Activated CD4-positive, alpha-beta memory T cell treated with anti-CD3 and anti-CD28 coated beads, Interleukin-2, amount 10 ng/mL, durations not matched to agents 7 days and 5 days (primary cell): ENCODE data around the gene ZNF425. TPM values are rescaled to one million over a fixed set of nuclear protein-coding genes. Genes with fewer than 3 reads are reported as not detected.

Experiments
- CTCF ChIA-PET: fragments of 350-600 bp; sonication (Branson Sonifier 250); formaldehyde crosslinking; loops from one replicate; lab custom pipeline; 2021; ENCODE audit warnings: antibody characterized with exemption, inconsistent platforms; lab: Charles Lee
- POLR2A ChIA-PET: fragments of 350-600 bp; sonication (Branson Sonifier 250); formaldehyde crosslinking; loops from one replicate; lab custom pipeline; 2021; ENCODE audit warnings: antibody characterized with exemption; lab: Charles Lee
- DNase-seq: peaks from one replicate; pipeline ENCODE4 v3.0.0-alpha.2; 2020
- H3K27ac Mint-ChIP-seq: one replicate; pipeline ENCODE4 v1.8.0; 2021; ENCODE audit warnings: mild to moderate bottlenecking, mixed read lengths
- H3K27me3 Mint-ChIP-seq: one replicate; pipeline ENCODE4 v1.8.0; 2021; ENCODE audit warnings: mixed read lengths
- H3K36me3 Mint-ChIP-seq: one replicate; pipeline ENCODE4 v1.8.0; 2021; ENCODE audit warnings: low read depth, mixed read lengths
- H3K4me1 Mint-ChIP-seq: one replicate; pipeline ENCODE4 v1.8.0; 2021; ENCODE audit warnings: mixed read lengths
- H3K4me3 Mint-ChIP-seq: one replicate; pipeline ENCODE4 v1.8.0; 2021; ENCODE audit warnings: mild to moderate bottlenecking, mixed read lengths
- H3K9me3 Mint-ChIP-seq: one replicate; pipeline ENCODE4 v1.8.0; 2021; ENCODE audit warnings: mixed read lengths
- total RNA-seq, 2 experiments: library from RNA; stranded (reverse); gene quantifications; one replicate each; pipeline ENCODE4 v1.2.3, GENCODE V29; 2021

The ZNF425 gene, protein sequence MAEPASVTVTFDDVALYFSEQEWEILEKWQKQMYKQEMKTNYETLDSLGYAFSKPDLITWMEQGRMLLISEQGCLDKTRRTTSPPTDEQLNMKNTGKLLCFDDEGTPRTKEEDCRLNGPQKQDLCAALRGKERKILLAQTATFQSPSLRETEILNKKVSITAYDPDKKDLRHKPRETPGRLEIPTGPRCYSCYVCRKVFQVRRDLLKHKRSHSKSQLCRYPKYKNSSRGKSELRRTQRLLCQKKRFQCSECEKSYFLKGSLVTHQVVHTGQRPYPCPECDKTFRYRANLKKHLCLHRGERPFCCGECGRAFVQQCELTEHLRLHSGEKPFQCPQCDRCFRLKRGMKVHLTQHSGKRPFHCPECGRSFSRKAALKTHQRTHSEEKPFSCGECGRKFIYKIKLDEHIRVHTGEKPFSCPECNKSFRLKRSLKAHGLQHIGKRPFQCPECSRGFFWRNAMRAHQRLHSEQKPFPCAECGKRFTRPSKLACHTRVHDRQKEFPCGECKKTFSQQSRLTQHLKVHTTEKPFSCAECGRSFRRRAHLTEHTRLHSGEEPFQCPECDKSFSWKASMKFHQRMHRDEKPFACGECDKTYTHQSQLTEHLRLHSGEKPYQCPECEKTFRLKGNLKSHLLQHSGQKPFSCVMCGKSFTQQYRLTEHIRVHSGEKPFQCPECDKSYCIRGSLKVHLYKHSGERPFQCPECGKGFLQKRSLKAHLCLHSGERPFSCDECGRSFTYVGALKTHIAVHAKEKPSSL
- 1 to 10 TPM; 1.1 TPM for total RNA-seq

DNA sequence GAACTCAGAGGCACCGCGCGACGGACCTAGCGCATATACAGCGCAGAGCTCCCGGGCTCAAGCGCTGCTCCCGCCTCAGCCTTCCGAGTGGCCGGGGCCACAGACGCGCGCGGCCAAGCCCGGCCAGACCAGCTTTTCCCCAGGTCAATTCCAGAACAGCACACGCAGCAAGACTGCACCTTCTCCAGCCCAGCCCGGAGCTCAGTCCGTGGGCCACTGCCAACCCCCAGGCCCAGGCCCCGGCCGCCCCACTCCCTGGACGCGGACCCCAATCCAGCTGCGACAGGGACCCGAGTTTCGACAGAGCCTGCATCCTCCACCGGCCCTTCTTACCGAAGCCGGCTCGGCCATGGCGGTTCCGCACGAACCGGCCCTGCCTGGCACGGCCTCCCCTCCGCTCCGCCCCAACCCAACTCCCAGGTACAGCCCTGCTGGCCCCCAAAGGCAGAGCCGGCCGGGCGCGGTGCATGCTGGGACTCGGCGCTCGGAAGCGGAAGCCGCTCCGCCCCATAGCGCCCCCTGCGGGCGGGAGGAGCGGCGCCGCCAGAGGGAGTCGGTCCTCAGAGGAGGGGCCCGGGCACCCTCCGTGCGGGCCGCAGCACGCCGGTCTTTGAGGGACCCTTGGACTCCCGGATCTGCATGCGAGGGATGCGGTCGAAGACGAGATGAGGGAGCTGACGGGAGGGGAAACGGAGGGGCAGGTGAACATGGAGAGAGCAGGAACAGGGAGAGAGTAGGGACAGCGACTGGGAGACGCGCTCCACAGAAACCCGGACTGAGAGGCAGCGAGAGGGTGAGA lies at the start of gene ZNF425:
TSS of gene ZNF425 (minus strand) at position 462 of the 799 bp plus-strand sequence. CDS start at position 351, 111 bp downstream.
- Mint-ChIP-seq H3K9me3 (peaks cover 7% of the 10 kb centered on the region), H3K4me1 (peaks cover 24% of the 10 kb centered on the region), H3K4me3 (peak within 1 kb of the TSS; percentile 100), H3K36me3 (peaks cover 35% of the 10 kb centered on the region), H3K27ac (peak within 1 kb of the TSS; percentile 99), H3K27me3 (no peaks in the 10 kb centered on the region)
- ChIA-PET CTCF (interaction anchor here (0.5 to 4.1 kb wide), 23 partner anchors 9 to 334 kb away, joined by 3 to 49 read pairs (median 3); partner anchors contain the start of genes ZNF282, ZNF398 and ZNF786), POLR2A (interaction anchor here (0.6 to 4.8 kb wide), 28 partner anchors 10 to 428 kb away, joined by 3 to 83 read pairs (median 4); partner anchors contain the start of genes CUL1, PDIA4, ZNF282 and ZNF398)
- peak; percentile 94 for DNase-seq

DNA sequence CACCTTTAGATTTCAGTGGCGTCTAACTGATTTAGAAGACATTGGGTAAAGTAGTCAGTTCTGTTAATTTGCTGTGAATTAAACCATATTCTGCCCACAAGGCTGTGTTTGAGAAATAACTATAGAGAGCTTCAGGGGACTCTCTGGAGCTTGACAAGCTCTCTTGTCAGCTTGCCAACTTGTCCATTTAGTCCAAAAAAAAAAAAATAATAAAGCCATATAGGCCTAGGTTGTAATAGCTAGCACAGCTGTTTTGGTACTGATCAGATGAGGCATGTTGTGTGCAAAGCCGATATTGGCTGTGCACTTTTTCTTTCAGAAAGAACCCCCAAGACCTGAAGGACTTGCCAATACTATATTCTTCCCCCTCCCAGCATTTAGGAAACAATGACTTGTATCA lies 49.0 kb upstream of the ZNF425 start:
- Mint-ChIP-seq H3K4me1 (peaks cover 5% of the 10 kb centered on the region), H3K27ac (no peak overlapping the region), H3K4me3 (no peak overlapping the region), H3K9me3 (no peaks in the 10 kb centered on the region), H3K36me3 (peaks cover 45% of the 10 kb centered on the region), H3K27me3 (no peaks in the 10 kb centered on the region)
- DNase-seq = no peak
- POLR2A ChIA-PET = no interaction called here
- CTCF ChIA-PET = no interaction called here

DNA sequence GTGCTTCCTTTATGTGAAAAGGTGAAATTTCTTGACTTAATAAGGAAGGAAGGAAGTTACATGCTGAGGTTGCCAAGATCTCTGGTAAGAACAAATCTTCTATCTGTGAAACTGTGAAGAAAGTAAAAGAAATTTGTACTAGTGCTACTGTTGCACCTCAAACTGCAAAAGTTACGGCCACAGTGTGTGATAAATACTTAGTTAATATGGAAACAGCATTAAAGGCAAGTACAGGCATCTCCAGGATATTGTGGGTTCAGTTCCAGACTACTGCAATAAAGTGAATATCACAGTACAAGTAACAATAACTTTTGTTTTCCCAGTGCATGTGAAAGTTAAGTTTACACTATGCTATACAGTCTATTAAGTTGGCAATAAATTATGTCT lies 46.4 kb upstream of the ZNF425 start:
- H3K36me3 Mint-ChIP-seq = peaks cover 36% of the 10 kb centered on the region
- no peak overlapping the region for H3K4me3 Mint-ChIP-seq
- no peak overlapping the region for H3K27ac Mint-ChIP-seq
- ChIA-PET CTCF (no interaction called here), POLR2A (no interaction called here)
- no peaks in the 10 kb centered on the region for H3K9me3 Mint-ChIP-seq
- H3K27me3 Mint-ChIP-seq = no peaks in the 10 kb centered on the region
- H3K4me1 Mint-ChIP-seq = peaks cover 5% of the 10 kb centered on the region
- no peak for DNase-seq

DNA sequence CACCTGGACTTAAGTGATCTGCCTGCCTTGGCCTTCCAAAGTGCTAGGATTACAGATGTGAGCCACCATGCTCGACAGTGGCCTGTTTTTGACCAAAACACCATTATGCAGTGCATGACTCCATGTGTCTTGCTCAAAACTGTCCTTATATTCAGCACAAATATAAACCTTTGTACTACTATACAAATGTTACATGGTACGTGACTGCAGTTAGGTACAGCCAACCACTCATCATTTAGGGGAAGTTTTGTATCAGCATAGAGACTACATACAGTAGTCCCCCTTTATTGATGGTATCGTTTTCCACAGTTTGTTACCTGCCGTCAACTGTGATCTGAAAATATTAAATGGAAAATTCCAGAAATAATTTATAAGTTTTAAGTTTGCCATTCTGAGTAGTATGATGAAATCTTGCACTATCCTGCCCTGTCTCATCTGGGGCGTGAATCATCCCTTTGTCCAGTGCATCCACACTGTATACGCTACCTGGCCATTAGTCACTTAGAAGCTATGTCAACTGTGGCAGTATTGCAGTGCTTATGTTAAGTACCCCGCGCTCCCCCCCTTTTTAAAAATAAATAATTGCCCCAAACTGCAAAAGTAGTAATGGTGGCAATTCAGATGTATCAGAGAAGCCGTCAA lies 45.9 kb upstream of the ZNF425 start:
- Mint-ChIP-seq H3K9me3 (no peaks in the 10 kb centered on the region), H3K4me1 (peaks cover 5% of the 10 kb centered on the region), H3K27ac (no peak overlapping the region), H3K4me3 (no peak overlapping the region), H3K36me3 (peaks cover 34% of the 10 kb centered on the region), H3K27me3 (no peaks in the 10 kb centered on the region)
- CTCF ChIA-PET = no interaction called here
- POLR2A ChIA-PET = no interaction called here
- DNase-seq = no peak

GRCh38 chr7:149166630-149167352 lies 40.7 kb upstream of the ZNF425 start:
- H3K36me3 Mint-ChIP-seq = peaks cover 33% of the 10 kb centered on the region
- POLR2A ChIA-PET = no interaction called here
- no peaks in the 10 kb centered on the region for H3K27me3 Mint-ChIP-seq
- CTCF ChIA-PET = interaction anchor here (0.6 to 1.5 kb wide), 3 partner anchors 19 to 107 kb away, joined by 3 to 5 read pairs (median 3); partner anchors contain the start of gene ZNF398
- no peak overlapping the region for H3K27ac Mint-ChIP-seq
- H3K4me1 Mint-ChIP-seq = peaks cover 5% of the 10 kb centered on the region
- H3K9me3 Mint-ChIP-seq = no peaks in the 10 kb centered on the region
- no peak for DNase-seq
- no peak overlapping the region for H3K4me3 Mint-ChIP-seq

DNA sequence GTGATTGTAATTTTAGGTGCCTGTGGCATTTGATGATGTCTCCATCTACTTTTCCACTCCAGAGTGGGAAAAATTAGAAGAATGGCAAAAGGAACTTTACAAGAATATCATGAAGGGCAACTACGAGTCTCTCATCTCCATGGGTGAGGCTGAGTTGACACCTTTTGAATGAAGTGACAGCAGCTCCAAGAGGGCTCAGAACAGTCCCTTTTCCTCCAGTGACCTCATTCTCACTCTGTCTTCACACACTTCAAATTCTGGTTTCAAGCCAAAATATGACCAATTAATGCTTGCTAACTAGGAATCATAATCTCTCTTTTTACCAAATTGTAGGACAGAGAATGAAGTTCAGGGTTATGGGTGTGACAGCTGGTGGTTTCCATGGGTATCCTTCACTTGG lies 40.0 kb upstream of the ZNF425 start:
- ChIA-PET POLR2A (no interaction called here), CTCF (interaction anchor here (0.6 to 1.5 kb wide), 2 partner anchors 100 to 106 kb away, joined by 3 to 5 read pairs; no protein-coding TSS in a partner anchor)
- Mint-ChIP-seq H3K36me3 (peaks cover 38% of the 10 kb centered on the region), H3K27me3 (no peaks in the 10 kb centered on the region), H3K4me3 (no peak overlapping the region), H3K27ac (no peak overlapping the region), H3K4me1 (peaks cover 10% of the 10 kb centered on the region), H3K9me3 (no peaks in the 10 kb centered on the region)
- DNase-seq = no peak

DNA sequence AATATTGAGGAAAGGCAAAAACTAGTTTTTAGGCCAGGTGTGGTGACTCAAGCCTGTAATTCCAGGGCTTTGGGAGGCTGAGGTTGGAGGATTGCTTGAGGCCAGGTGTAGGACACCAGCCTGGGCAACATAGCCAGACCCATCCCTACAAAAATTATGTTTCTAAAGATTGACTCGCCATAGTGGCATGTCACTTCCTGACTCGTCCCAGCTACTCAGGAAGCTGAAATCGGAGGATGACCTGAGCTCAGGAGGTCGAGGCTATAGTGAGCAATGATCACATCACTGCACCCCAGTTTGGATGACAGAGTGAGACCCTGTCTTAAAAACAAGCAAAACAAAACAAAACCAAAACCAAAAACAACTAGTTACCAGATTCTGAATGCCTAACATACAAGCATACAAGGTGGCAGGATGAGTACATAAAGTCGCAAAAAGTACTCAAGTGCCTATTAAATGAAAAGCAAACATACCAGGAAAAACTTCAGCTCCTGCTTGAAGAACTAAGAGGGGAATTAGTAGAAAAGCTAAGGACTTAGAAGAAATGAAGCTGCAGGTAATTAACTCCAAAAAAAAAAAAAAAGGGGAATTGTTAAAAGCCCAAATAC lies 35.2 kb upstream of the ZNF425 start:
- DNase-seq = no peak
- H3K36me3 Mint-ChIP-seq = peaks cover 36% of the 10 kb centered on the region
- POLR2A ChIA-PET = interaction anchor here (3.1 kb wide), 1 partner anchor 14 kb away, joined by 11 read pairs; the partner anchor contains the start of gene ZNF398

DNA sequence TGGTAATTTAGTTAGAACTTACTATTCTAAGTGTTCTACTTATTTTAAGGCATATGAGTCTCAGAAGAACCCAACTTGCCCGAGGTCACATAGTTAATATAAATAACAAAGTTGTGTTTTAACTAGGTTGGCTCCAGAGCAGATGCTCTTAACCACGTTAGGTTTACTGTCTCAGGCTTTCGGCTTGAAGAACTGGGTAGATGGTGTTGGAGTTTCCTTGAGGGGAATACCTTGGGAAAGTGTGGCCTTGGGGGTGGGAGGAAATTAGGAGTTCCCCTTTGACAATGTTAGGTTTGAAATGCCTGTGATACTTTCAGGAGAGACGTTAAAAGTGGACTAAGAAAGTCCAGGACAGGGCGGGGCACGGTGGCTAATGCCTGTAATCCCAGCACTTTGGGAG lies 30.8 kb upstream of the ZNF425 start:
- Mint-ChIP-seq H3K36me3 (peaks cover 49% of the 10 kb centered on the region), H3K4me3 (no peak overlapping the region), H3K27me3 (no peaks in the 10 kb centered on the region), H3K9me3 (no peaks in the 10 kb centered on the region), H3K27ac (no peak overlapping the region), H3K4me1 (peaks cover 18% of the 10 kb centered on the region)
- no peak for DNase-seq
- ChIA-PET POLR2A (no interaction called here), CTCF (interaction anchor here (1.0 kb wide), 1 partner anchor 10 kb away, joined by 3 read pairs; the partner anchor contains the start of gene ZNF398)

More for the DNA sequence above, 35.2 kb upstream of the ZNF425 start:
- H3K4me3 Mint-ChIP-seq = no peak overlapping the region
- no peaks in the 10 kb centered on the region for H3K9me3 Mint-ChIP-seq
- peak overlapping the region; percentile 71 for H3K27ac Mint-ChIP-seq
- peaks cover 23% of the 10 kb centered on the region for H3K4me1 Mint-ChIP-seq
- no peaks in the 10 kb centered on the region for H3K27me3 Mint-ChIP-seq
- CTCF ChIA-PET = interaction anchor here (1.6 kb wide), 1 partner anchor 14 kb away, joined by 7 read pairs; the partner anchor contains the start of gene ZNF398

- Mint-ChIP-seq H3K9me3 (no peaks in the 10 kb centered on the region), H3K4me3 (no peak overlapping the region), H3K4me1 (peaks cover 15% of the 10 kb centered on the region), H3K27ac (no peak overlapping the region), H3K27me3 (no peaks in the 10 kb centered on the region), H3K36me3 (peaks cover 47% of the 10 kb centered on the region)
- CTCF ChIA-PET = interaction anchor here (1.1 to 1.4 kb wide), 2 partner anchors 9 to 305 kb away, joined by 3 read pairs; no protein-coding TSS in a partner anchor
- POLR2A ChIA-PET = interaction anchor here (1.3 kb wide), 1 partner anchor 27 kb away, joined by 4 read pairs; the partner anchor contains the start of gene ZNF425
- no peak for DNase-seq
Measured at GRCh38 chr7:149154056-149154455, 27.9 kb upstream of the ZNF425 start.

DNA sequence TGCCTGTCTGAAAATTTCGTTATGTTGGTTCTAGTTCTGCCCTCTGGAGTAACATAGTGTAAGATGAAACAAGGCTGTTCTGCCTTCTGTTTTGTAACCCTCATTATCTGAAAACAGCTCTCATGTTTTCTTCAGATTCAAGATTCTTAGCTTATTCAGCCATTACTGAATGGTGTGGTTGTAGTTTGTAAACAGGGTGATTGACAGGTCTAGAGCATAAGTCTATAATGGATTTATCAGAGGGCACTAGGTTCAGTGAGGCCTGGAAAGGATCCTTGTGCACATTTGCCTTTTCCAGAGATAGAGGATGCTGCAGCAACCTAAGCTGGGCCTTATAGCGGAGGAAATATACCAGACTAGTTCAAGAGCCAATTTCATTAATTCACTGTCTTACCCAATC lies 27.2 kb upstream of the ZNF425 start:
- ChIA-PET CTCF (interaction anchor here (1.1 to 1.4 kb wide), 2 partner anchors 9 to 305 kb away, joined by 3 read pairs; no protein-coding TSS in a partner anchor), POLR2A (interaction anchor here (1.3 kb wide), 1 partner anchor 27 kb away, joined by 4 read pairs; the partner anchor contains the start of gene ZNF425)
- H3K36me3 Mint-ChIP-seq = peaks cover 46% of the 10 kb centered on the region
- H3K4me1 Mint-ChIP-seq = peaks cover 21% of the 10 kb centered on the region
- no peak overlapping the region for H3K4me3 Mint-ChIP-seq
- no peak for DNase-seq
- H3K27ac Mint-ChIP-seq = no peak overlapping the region
- H3K27me3 Mint-ChIP-seq = no peaks in the 10 kb centered on the region
- H3K9me3 Mint-ChIP-seq = no peaks in the 10 kb centered on the region

GRCh38 chr7:149150981-149151380 lies 24.9 kb upstream of the ZNF425 start:
- no peaks in the 10 kb centered on the region for H3K9me3 Mint-ChIP-seq
- no peaks in the 10 kb centered on the region for H3K27me3 Mint-ChIP-seq
- peaks cover 33% of the 10 kb centered on the region for H3K36me3 Mint-ChIP-seq
- CTCF ChIA-PET = interaction anchor here (0.8 to 1.0 kb wide), 2 partner anchors 17 to 25 kb away, joined by 4 to 5 read pairs; partner anchors contain the start of gene ZNF425
- peaks cover 23% of the 10 kb centered on the region for H3K4me1 Mint-ChIP-seq
- H3K27ac Mint-ChIP-seq = no peak overlapping the region
- POLR2A ChIA-PET = interaction anchor here (0.8 kb wide), 1 partner anchor 26 kb away, joined by 3 read pairs; no protein-coding TSS in a partner anchor
- DNase-seq = no peak
- H3K4me3 Mint-ChIP-seq = no peak overlapping the region
